ENCODE measurements around the gene WDR4.
"Not testable (repeated sequence)": the region's sequence is repeated elsewhere in the genome, so short reads cannot be mapped to it uniquely, and the experiment has no call there.

Gene WDR4

DNA sequence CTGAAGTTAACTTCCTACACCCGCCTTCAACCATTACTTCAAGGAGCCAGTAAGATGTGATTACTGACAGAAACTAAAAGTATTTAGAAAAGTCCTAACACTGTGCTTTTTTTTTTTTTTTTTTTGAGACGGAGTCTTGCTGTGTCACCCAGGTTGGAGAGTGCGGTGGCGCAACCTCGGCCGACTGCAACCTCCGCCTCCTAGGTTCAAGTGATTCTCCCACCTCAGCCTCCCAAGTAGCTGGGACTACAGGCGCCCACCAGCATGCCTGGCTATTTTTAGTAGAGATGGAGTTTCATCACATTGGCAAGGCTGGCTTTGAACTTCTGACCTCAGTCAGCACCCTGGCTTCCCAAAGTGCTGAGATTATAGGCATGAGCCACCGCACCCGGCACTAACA, 3.5 kb downstream of the WDR4 start:
- DNase-seq, result not testable (repeated sequence)

DNA sequence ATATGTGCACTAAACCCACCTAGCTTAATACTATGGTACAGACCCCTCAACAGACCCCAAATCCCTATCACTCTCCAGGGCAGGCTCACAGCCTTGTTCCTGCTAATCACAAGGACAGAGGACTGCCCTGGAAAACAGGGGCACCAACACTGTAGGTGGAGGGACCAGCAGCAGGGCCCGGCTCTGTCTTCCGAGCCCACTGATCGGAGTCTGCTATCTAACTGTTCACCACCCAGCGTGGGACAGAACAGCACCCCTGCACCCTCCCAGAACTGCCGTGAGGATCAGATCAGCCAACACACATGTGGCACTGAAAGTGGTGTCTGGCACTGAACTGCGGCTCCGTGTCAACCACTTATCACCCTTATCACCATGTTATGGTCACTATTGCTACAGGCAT, 6.2 kb downstream of the WDR4 start:
- no peak for DNase-seq

DNA sequence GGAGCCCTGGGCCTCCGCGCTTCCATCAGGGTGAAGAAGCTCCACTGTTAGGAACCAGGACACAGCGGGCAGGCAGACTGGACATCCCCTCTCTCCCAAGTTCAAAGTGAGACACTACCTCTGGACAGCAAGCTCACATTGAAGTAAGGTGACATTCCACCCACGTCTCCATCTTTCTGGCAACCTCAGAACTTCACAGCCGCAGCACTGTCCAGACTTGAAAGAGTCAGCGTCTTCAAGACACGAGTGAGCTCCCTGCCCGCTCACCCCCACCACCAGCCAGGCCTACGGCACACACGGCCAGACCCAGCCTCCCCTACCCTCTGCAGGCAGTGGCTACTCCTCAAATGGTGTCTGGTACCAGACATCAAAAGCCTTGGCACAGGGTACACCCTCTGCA, 11.1 kb downstream of the WDR4 start:
- no peak for DNase-seq

- no peak for DNase-seq
These were observed 13.6 kb downstream of the WDR4 start for GRCh38 chr21:42865776-42866160.

DNA sequence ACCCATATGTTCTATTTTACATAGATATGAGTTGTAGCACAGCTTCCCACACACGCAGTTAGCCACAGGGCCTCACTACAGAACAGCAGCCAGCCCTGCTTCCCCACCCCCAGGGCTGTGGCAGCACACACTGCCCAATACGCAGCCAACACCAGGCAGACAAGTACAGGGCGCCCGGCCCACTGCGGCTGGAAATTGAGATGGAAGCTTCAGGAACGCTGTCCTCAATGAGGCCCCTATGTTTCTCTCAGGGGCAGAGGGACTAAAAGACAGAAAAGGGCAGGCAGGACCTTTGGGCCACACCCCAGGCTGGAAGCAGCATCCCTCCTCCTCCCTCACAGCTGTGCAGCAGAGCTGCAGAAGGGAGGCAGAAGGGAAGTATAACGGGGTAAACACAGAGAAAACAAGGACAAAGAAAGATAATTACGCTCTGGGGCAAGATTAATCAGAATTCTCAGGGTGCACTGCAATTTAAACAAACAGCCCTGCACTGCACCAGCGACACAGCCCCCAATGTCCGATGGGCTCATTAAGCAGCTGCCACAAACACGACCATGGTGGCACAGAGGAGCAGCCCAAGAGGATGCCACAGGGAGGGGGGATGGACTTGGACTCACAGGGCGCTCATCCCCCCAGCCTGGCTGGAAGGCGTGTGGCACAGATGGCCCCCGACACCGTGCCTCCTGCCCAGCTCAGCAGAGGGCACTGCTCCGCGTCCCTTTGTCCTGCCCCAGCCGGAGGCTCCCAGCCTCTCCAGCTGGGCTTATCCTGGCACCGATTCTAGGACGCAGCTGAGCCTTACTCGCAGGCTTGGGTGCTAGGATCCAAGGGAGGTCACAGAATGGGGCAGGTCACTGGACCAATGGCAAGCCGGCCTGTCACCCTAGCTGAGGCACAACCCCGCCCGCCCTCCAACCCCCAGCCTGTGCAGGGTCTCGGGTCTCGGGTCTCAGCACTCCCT, 14.2 kb downstream of the WDR4 start:
- no peak for DNase-seq

DNA sequence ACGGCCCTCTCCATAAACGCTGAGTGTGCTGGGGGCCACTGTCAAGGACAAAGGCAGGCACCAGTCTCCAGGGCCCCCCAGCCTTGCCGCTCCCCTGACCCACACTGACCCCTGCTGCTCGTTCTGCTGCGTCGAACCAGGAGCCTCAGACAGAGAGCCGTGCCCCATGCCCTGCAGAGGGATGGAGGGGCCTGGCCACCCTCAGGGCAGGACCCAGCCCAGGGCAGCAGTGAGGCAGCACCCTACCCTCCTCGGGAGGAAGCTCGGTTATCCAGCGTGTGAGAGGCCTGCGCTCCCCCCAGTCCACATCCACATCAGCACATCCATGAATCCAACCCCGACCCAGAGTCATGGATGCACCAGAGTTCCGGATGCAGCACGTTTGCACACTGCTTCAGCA, 15.1 kb downstream of the WDR4 start:
- DNase-seq, result no peak

DNA sequence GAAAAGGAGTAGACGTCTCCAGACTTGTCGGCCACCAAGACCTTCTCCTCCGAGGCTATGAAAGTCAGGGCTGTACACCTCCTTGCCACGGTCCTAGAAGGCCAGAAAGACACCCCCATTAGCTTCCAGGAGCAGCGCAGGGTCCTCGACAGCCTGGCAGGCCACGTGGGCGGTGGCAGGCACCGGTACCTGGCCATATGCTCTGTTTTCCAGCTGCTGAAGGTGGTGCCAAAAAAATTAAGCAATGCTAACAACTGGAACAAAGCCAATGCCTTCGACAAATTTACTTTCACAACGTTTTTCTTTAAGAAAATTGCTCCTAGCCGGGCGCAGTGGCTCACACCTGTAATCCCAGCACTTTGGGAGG, 15.9 kb downstream of the WDR4 start:
- DNase-seq, result no peak

GRCh38 chr21:42862774-42863503, 16.4 kb downstream of the WDR4 start:
- DNase-seq, result no peak

DNA sequence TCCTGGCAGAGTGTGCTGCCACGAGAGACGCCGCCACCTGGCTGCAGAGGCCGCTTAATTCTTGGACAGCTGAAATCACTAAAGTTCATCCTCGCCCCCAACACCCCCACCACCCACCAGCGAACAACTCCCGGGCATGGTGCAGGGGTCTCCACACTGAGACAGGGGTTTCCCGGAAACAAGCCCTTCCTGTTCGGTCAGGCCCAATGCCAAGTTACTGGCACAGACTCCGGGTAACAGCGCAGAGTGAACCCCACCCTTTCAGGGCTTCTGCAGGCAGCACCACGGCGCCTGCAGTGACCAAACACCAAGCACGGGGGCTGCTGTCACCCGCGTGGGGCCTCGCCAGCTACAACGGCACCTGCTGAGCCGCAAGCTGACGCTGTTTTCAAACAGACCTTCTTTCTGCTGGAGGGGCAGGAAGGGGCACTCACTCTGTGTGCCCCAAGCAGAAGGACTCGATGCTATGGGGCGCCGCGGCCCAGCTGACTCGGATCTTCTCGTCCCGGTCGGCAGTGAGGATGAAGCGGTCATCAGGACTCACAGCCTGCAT, 17.4 kb downstream of the WDR4 start:
- no peak for DNase-seq

DNA sequence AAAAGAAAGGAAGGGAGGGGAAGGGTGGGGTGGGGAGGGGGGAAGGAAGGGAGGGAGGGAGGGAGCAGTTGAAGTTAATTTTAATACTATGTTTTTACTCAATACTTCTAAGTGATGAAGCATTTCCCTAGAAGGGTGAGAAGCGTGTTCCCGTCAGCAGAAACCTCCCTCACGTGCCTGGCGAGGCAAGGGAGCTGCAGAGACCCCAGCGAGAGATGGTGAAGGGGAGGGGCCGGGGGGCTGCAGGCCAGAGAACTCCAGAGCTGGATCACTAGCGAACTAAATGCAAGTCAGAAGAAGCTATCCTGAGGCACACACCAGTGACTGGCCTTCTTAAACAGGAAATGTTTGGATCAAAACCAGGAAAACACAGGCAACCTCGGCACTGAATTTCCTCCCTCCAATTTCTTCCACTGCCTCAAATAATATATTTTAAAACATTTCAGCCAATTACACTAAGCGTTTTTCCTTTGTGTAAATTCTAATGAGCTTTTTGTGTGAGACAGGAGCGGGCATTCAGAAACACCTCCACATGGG, 18.0 kb downstream of the WDR4 start:
- DNase-seq, result no peak

GRCh38 chr21:42860345-42860744, 19.0 kb downstream of the WDR4 start:
- no peak for DNase-seq

DNA sequence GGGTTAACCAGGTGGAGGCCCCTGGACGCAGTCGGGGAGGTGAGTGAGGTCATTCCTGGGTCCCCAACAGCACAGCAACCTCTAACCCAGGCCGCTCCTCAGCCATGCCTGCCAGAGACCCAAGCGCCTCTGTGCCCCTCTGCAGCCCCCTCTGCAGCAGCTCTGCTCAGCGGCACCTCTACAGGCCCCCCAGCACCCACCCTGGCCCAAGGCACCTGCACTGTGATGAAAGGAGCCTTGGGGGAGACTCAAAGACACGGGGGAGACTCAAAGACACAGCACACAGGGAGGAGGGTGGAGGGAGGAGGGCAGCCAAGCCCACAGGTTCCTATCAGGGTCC, 19.5 kb downstream of the WDR4 start:
- DNase-seq, result no peak

DNA sequence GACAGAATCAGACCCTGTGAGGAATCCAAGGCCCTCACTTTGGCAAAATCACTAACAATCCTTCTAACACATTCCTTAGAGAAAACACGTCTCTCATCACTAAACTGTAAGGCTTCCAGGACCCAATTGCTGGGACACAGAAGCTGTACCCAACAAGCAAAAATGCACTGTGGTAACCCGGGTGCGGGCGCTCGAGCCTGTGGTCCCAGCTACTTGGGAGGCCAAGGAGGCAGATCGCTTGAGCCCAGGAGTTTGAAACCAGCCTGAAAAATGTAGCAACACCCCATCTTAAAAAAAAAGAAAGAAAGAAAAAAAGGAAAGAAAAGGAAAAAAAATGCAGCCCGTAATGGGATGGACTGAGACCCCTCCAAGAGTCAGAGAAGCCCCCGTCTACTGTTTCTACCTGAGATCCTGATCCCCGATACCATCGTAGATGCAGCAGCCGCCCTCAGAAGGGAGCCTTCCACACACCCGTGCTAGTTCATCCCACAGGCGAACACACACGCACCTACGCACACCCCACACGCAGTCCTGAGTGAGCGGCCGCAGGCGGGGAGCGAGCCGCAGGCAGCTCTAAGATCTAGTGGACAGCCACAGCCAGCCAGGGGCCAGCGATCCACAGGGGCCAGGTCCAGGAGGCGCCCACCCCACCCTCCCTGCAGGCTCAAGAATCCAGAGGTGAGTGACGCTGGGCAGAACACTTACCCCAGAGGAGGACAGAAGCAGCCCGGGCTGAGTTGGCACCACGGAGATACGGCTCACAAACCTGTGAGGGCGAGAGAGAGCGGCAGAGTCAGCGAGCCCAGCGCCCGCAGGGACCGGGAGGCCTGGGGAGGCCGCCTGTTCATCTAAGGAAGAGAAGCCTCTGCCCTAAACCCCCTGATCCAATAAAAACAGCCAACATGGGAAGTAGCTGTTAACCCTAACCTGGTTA, 20.1 kb downstream of the WDR4 start:
- no peak for DNase-seq

- DNase-seq, result peak; percentile 21
These were observed 21.0 kb downstream of the WDR4 start for GRCh38 chr21:42858185-42858847.

- DNase-seq, result no peak
These were observed 22.1 kb downstream of the WDR4 start for GRCh38 chr21:42857216-42857615.

GRCh38 chr21:42855937-42856335, 23.4 kb downstream of the WDR4 start:
- DNase-seq, result no peak

- no peak for DNase-seq
These were observed 24.0 kb downstream of the WDR4 start for GRCh38 chr21:42855171-42855936.

GRCh38 chr21:42854246-42855010, 24.9 kb downstream of the WDR4 start:
- no peak for DNase-seq

DNA sequence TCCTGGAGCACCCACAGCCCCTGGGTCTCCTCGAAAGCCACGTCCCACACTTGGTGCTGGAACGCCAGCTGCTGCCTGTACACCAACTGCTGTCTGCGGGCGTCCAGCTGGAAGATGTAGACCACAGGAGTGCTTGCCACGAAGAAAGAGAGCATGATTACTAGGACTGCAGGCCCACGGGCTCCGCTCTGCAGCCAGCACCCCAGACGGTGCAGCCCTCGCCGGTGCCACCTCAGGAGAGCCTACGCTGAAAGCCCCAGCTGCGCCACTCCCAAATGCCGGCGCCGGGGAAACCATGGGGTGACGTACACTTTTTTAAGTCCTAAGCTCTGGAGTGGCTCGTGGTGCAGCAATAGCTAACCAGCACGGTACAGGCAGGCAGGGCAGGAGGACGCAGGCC, 25.7 kb downstream of the WDR4 start:
- DNase-seq, result no peak

DNA sequence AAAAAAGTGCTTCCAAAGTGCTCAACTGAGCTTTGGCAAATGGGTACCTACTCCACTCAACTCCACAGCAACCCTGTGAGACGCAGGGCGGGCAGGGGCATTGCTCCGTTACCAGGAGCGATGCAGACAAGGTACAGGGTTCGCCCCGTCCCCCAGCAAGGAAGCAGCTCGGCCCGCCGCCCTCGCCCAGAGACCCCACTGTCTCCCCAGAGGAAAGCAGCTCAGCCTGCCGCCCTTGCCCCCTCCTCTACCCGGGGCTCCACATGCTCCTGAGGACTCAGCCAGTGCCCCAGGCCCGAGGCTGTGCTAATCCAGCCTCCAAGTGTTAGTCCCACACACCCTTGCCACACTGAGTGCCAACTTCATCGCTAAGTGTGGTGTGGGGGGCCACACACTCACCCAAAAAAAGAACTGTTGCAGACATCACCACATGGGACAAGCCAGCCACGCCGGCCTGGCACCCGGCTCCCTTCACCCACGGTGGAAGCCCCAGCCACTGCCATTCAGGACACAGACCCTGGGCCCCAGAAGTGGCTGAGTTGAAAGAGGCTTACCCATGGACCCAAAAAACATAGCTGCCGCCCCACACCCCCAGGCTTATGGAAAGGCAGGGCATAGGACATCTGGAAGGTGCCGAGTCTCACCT, 26.3 kb downstream of the WDR4 start:
- no peak for DNase-seq
